Esophagus (tissue), 2 donors: ENCODE results near the gene OR51F1. TPM values are rescaled to one million over a fixed set of nuclear protein-coding genes. Genes with fewer than 3 reads are reported as not detected.
"Not testable (repeated sequence)": the region's sequence is repeated elsewhere in the genome, so short reads cannot be mapped to it uniquely, and the experiment has no call there.

Experiments
- H3K27ac ChIP-seq, 2 donors: one replicate each; pipeline ENCODE4 v1.5.1; 2013; ENCODE audit warnings: low read depth in 2 of 2, mild to moderate bottlenecking in 2 of 2, inconsistent platforms in 1 of 2, low read length in 1 of 2, moderate library complexity in 1 of 2
- H3K27me3 ChIP-seq, 2 donors: one replicate each; pipeline ENCODE4 v1.6.1; 2013; ENCODE audit warnings: low read length in 2 of 2, control low read depth in 1 of 2, mild to moderate bottlenecking in 1 of 2; ENCODE audit not compliant: insufficient read depth in 2 of 2, control insufficient read depth in 1 of 2
- H3K36me3 ChIP-seq, 2 donors: one replicate each; pipeline ENCODE4 v1.6.1; 2013; ENCODE audit warnings: low read length in 1 of 2; ENCODE audit not compliant: control insufficient read depth in 2 of 2, insufficient read depth in 2 of 2
- H3K4me1 ChIP-seq, 2 donors: one replicate each; pipeline ENCODE4 v1.6.1; 2013; ENCODE audit warnings: low read length in 1 of 2; ENCODE audit not compliant: control insufficient read depth in 2 of 2, insufficient read depth in 2 of 2
- H3K4me3 ChIP-seq, 2 donors: one replicate each; pipeline ENCODE4 v1.5.1; 2013; ENCODE audit warnings: low read length in 2 of 2, mild to moderate bottlenecking in 2 of 2, low read depth in 1 of 2, moderate library complexity in 1 of 2
- H3K9me3 ChIP-seq, 2 donors: one replicate each; pipeline ENCODE4 v1.6.1; 2013; ENCODE audit warnings: mild to moderate bottlenecking in 2 of 2, low read depth in 1 of 2, low read length in 1 of 2, moderate library complexity in 1 of 2; ENCODE audit not compliant: control insufficient read depth in 2 of 2, insufficient read depth in 1 of 2
- WGBS, 2 donors: extraction: QIAGEN DNeasy Blood & Tissue Kit; methylation state at CpG; one replicate each; pipeline ENCODE4 v1.1.7; 2013; 5-methylcytosine and 5-hydroxymethylcytosine counted together
- polyA plus RNA-seq, 2 donors: library from polyadenylated mRNA; stranded (reverse); fragments of 200-250 nt; gene quantifications; one replicate each; pipeline ENCODE4 v1.2.3, GENCODE V29; 2013
- donor health status: healthy with polysubstance abuse.
- donor health status: Bipolar disorder and iron deficiency.

The OR51F1 gene
- polyA plus RNA-seq, 2 donors = not detected

DNA sequence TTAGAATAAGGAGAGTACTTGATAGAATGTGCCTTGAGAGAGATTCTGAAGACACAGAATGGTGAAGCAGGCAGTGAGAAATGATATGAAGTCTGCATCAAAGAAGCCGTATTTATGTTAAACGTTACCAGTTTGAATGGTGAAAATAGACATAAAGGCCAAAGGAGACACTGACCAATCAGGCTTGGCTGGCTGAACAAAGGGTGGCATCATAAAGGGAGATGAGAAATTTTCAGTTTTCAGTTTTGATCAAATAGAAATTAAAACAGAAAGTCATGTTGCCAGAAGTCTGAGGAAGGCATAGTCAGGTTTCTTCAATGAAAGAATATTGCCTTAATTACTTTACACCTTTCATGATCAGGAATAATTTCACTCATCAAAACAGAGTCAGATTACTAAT, 6.6 kb downstream of the OR51F1 start:
- no peaks in the 10 kb centered on the region for H3K9me3 ChIP-seq
- H3K27ac ChIP-seq = no peak overlapping the region
- no peaks in the 10 kb centered on the region for H3K27me3 ChIP-seq
- H3K4me3 ChIP-seq = no peak overlapping the region
- no peaks in the 10 kb centered on the region for H3K36me3 ChIP-seq
- H3K4me1 ChIP-seq = no peaks in the 10 kb centered on the region
- 65 to 75% methylated on average over 2 of the region's 2 CpGs for WGBS, 2 donors

DNA sequence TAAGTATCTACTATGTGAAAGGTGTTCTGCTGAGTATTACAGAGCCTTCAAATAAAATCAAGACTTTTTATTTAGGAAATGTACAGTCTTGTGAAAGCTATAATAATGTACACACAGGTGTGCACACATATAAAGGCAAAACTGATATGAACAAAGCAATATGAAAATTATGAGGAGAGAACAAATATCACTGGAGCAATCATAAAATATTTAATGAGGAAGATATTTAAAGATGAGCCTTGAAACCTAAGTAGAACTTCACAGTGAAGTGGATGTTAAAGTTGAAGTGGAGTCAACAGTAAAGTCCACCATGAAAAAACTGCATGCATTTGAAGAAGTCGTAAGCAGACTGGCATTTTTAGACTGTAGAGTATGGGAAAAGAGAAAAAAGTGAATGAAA, 18.5 kb downstream of the OR51F1 start:
- H3K36me3 ChIP-seq = no peaks in the 10 kb centered on the region
- 76 to 85% methylated on average over 1 of the region's 1 CpG for WGBS, 2 donors
- no peaks in the 10 kb centered on the region for H3K4me1 ChIP-seq
- H3K27ac ChIP-seq = no peak overlapping the region
- H3K27me3 ChIP-seq = no peaks in the 10 kb centered on the region
- no peaks in the 10 kb centered on the region for H3K9me3 ChIP-seq
- H3K4me3 ChIP-seq = no peak overlapping the region

DNA sequence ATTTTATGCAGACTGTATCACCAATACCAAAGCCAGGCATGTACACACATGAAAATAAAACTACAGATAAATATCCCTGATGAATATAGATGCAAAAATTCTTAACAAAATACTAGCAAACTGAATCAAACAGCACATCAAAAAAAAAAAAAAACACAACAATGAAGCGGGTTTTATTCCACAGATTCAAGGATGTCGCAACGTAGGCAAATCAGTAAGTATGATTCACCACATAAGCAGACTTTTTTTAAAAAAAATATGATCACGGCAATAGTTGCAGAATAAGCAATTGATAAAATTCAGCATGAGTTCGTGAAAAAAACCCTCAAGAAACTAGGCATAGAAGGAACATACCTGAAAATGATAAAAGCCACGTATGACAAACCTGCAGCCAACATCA, 21.3 kb downstream of the OR51F1 start:
- H3K4me1 ChIP-seq = no peaks in the 10 kb centered on the region
- WGBS, 2 donors = 64 to 69% methylated on average over 6 of the region's 6 CpGs
- H3K36me3 ChIP-seq = no peaks in the 10 kb centered on the region
- H3K27me3 ChIP-seq = no peaks in the 10 kb centered on the region
- H3K27ac ChIP-seq = no peak overlapping the region
- H3K4me3 ChIP-seq = no peak overlapping the region
- no peaks in the 10 kb centered on the region for H3K9me3 ChIP-seq

DNA sequence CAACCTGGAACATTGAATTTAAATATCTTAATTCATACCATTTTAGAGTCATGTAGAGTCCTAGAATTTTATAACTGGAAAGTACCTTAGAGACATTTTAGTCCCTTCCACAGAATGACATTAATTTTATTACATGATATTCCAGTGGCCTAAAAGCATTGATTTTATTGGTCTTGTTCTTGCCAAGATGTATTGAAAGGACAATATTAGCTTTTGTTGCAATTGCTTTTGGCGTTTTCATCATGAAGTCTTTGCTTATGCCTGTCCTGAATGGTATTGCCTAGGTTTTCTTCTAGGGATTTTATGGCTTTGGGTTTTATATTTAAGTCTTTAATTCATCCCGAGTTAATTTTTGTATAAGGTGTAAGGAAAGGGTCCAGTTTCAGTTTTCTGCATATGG, 29.0 kb downstream of the OR51F1 start:
- H3K36me3 ChIP-seq = no peaks in the 10 kb centered on the region
- H3K9me3 ChIP-seq = no peaks in the 10 kb centered on the region
- H3K27me3 ChIP-seq = no peaks in the 10 kb centered on the region
- H3K4me1 ChIP-seq = no peaks in the 10 kb centered on the region
- H3K27ac ChIP-seq = no peak overlapping the region
- H3K4me3 ChIP-seq = no peak overlapping the region
- WGBS, 2 donors = 81 to 83% methylated on average over 2 of the region's 2 CpGs

DNA sequence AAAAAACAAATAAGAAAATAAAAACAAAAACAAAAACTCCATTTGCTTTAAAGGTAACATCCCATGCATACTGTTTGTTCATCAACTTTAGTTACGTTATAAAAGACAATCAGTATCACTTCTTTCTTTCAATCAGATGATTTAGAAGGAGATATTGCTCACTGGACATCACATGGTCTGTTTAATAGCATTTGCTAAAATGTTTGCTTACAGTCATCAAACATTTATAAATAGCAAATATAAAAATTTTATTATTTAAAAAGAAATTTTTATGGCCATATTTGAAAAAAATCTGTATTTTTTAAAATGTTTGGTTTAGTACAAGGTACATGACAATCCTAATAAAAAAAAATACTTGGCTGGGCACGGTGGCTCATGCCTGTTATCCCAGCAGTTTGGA, 42.6 kb downstream of the OR51F1 start:
- no peaks in the 10 kb centered on the region for H3K36me3 ChIP-seq
- no peak overlapping the region for H3K27ac ChIP-seq
- H3K4me1 ChIP-seq = no peaks in the 10 kb centered on the region
- H3K4me3 ChIP-seq = no peak overlapping the region
- H3K27me3 ChIP-seq = no peaks in the 10 kb centered on the region
- peaks cover 0 to 4% of the 10 kb centered on the region in 2 donors for H3K9me3 ChIP-seq
- WGBS, 2 donors = 84 to 91% methylated on average over 2 of the region's 2 CpGs

DNA sequence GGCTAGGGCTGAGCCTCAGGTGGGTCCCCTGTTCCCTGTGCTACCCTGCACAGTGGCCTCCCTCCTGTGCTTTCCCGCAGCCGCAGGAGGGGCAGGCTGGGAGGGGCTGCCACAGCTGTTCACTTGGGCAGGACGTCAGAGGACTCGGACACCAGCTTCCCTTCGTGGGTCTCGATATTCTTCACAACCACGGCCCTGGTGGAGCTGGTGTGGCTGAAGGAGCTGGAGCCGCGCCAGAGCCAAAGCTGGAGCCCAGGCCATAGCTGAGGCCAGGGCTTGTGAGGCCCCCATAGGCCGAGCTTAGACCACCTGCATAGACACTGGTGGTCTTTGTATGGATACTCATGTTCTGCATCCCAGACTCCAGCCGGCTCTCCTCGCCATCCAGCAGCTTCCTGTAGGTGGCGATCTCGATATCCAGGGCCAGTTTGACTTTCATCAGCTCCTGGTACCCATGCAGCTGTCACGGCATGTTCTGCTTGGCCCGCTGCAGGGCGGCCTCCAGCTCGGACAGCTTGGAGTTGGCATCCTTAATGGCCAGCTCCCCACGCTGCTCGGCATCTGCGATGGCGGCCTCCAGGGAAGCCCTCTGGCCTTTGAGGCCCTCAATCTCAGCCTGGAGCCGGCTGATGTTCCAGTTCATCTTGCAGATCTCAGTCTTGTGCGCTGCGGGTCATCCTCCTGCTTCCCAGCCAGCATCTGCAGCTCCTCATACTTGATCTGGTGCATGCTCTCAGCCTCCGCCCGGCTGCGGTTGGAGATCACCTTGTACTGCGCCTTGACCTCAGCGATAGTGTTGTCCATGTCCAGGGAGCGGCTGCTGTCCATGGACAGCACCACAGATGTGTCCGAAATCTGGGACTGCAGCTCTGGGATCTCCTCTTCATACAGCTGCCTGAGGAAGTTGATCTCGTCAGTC, 46.9 kb downstream of the OR51F1 start:
- H3K36me3 ChIP-seq, H3K27ac ChIP-seq, H3K9me3 ChIP-seq, H3K27me3 ChIP-seq, H3K4me1 ChIP-seq, H3K4me3 ChIP-seq: not testable (repeated sequence)
- WGBS, 2 donors = 91 to 92% methylated on average over 33 of the region's 33 CpGs

Other genes with a start within 250 kb of the OR51F1 start
- gene OR52M1, start 224.7 kb downstream of the OR51F1 start, polyA plus RNA-seq = not detected
- gene OR52I2, start 188.2 kb downstream of the OR51F1 start, polyA plus RNA-seq = not detected
- not detected for gene OR52I1, start 175.9 kb downstream of the OR51F1 start, polyA plus RNA-seq
- 1 to 10 TPM; 3.0 to 3.7 TPM for gene TRIM68, start 161.7 kb downstream of the OR51F1 start, polyA plus RNA-seq
- not detected for gene OR51D1, start 132.5 kb downstream of the OR51F1 start, polyA plus RNA-seq
- under 1 TPM; 0.04 to 0.06 TPM for gene OR51E1, start 126.0 kb downstream of the OR51F1 start, polyA plus RNA-seq
- under 1 TPM in 1 of 2 donors, not detected in 1; 0.02 TPM for gene OR51E2, start 72.1 kb downstream of the OR51F1 start, polyA plus RNA-seq
- not detected for gene MMP26, start 65.2 kb downstream of the OR51F1 start, polyA plus RNA-seq
- not detected for gene OR52R1, start 34.4 kb upstream of the OR51F1 start, polyA plus RNA-seq
- not detected for gene OR51F2, start 51.4 kb upstream of the OR51F1 start, polyA plus RNA-seq
- gene OR51S1, start 79.3 kb upstream of the OR51F1 start, polyA plus RNA-seq = not detected
- not detected for gene OR51T1, start 112.0 kb upstream of the OR51F1 start, polyA plus RNA-seq
- not detected for gene OR51A7, start 133.8 kb upstream of the OR51F1 start, polyA plus RNA-seq
- gene OR51G2, start 149.4 kb upstream of the OR51F1 start, polyA plus RNA-seq = not detected
- not detected for gene OR51G1, start 154.4 kb upstream of the OR51F1 start, polyA plus RNA-seq
- not detected for gene OR51A4, start 177.7 kb upstream of the OR51F1 start, polyA plus RNA-seq
- not detected for gene OR51A2, start 185.8 kb upstream of the OR51F1 start, polyA plus RNA-seq
- not detected for gene OR51L1, start 224.9 kb upstream of the OR51F1 start, polyA plus RNA-seq